Endothelial cell of umbilical vein (primary cell): ENCODE data around the gene SLF2. TPM values are rescaled to one million over a fixed set of nuclear protein-coding genes. Genes with fewer than 3 reads are reported as not detected.

Experiments used
- BruUV-seq: library from RNA; stranded (reverse); fragments of 400-500 nt; replicated peaks from 2 replicates; lab custom pipeline; 2021; lab: Mats Ljungman, UMichigan
- CTCF ChIA-PET: fragments of 300-600, 350-600 bp; sonication (Branson Sonifier 250); formaldehyde crosslinking; loops from one replicate; lab custom pipeline; 2021; ENCODE audit warnings: antibody characterized with exemption, inconsistent platforms; lab: Charles Lee
- POLR2A ChIA-PET: fragments of 300-600, 350-600 bp; sonication (Branson Sonifier 250); formaldehyde crosslinking; loops from one replicate; lab custom pipeline; 2021; ENCODE audit warnings: antibody characterized with exemption, inconsistent platforms; lab: Charles Lee
- DNase-seq: peaks from one replicate; pipeline ENCODE4 v3.0.0-alpha.2; 2011; ENCODE audit warnings: low read depth, low spot score
- FAIRE-seq: peaks from 2 replicates; lab custom pipeline; 2011; peaks lifted over from hg19 to GRCh38; lab: Jason Lieb, UNC
- H2AFZ ChIP-seq: 2 replicates; pipeline ENCODE4 v1.6.0; 2012; ENCODE audit warnings: low read depth, low read length, control low read depth, inconsistent platforms
- H3K27ac ChIP-seq: 2 replicates; pipeline ENCODE4 v1.5.1; 2011; ENCODE audit warnings: low read depth, mild to moderate bottlenecking, control low read depth, low read length, moderate library complexity; ENCODE audit not compliant: insufficient read depth
- H3K27me3 ChIP-seq, 2 experiments: 2 replicates each; pipeline versions ENCODE4 v1.6.0 to v1.6.1; 2011; ENCODE audit warnings: low read length in 2 of 2, mixed read lengths in 1 of 2; ENCODE audit not compliant: control insufficient read depth in 2 of 2, insufficient read depth in 2 of 2
- H3K36me3 ChIP-seq, 2 experiments: 2 replicates in 1 of 2; 3 replicates in 1 of 2; pipeline ENCODE4 v1.5.1; 2011; ENCODE audit warnings: low read length in 2 of 2, mild to moderate bottlenecking in 1 of 2, moderate library complexity in 1 of 2; ENCODE audit not compliant: control insufficient read depth in 2 of 2, insufficient read depth in 2 of 2; ENCODE audit errors: extremely low read depth in 1 of 2
- H3K4me1 ChIP-seq: 3 replicates; pipeline ENCODE4 v1.5.1; 2011; ENCODE audit warnings: mild to moderate bottlenecking, low read length; ENCODE audit not compliant: control insufficient read depth, insufficient read depth; ENCODE audit errors: extremely low read depth
- H3K4me2 ChIP-seq: 2 replicates; pipeline ENCODE4 v1.6.1; 2011; ENCODE audit warnings: low read length, control low read depth, mixed read lengths; ENCODE audit not compliant: insufficient read depth
- H3K4me3 ChIP-seq, 3 experiments: fragments of 200-600 bp in 1 of 3; sonication (generic), shearing (Covaris generic) in 1 of 3; replicated peaks in 1 of 3; 2 replicates each; pipeline ENCODE4 v1.5.1; 2011 to 2016; ENCODE audit warnings: control low read depth in 3 of 3, low read length in 3 of 3, mild to moderate bottlenecking in 2 of 3, inconsistent platforms in 1 of 3, low read depth in 1 of 3, moderate library complexity in 1 of 3; ENCODE audit not compliant: insufficient read depth in 1 of 3
- H3K79me2 ChIP-seq: 2 replicates; pipeline ENCODE4 v1.6.0; 2012; ENCODE audit warnings: low read length, inconsistent platforms; ENCODE audit not compliant: control insufficient read depth, insufficient read depth
- H3K9ac ChIP-seq: replicated peaks from 2 replicates; pipeline ENCODE3; 2011; ENCODE audit warnings: low read length, control low read depth; ENCODE audit not compliant: insufficient read depth; ENCODE audit errors: extremely low read depth
- H3K9me1 ChIP-seq: replicated peaks from 3 replicates; pipeline ENCODE4 v1.6.0; 2011; ENCODE audit warnings: mild to moderate bottlenecking, low read length; ENCODE audit not compliant: control insufficient read depth, insufficient read depth; ENCODE audit errors: extremely low read depth
- H3K9me3 ChIP-seq: replicated peaks from 2 replicates; pipeline ENCODE4 v1.5.1; 2012; ENCODE audit warnings: low read length, inconsistent platforms; ENCODE audit not compliant: control insufficient read depth, insufficient read depth
- H4K20me1 ChIP-seq: replicated peaks from 2 replicates; pipeline ENCODE3; 2011; ENCODE audit warnings: mild to moderate bottlenecking, low read length; ENCODE audit not compliant: control insufficient read depth, insufficient read depth; ENCODE audit errors: extremely low read depth
- EZH2 ChIP-seq: IDR thresholded peaks from 2 replicates; pipeline ENCODE4 v1.6.1; 2012; ENCODE audit warnings: borderline replicate concordance, low read depth, mild to moderate bottlenecking, moderate library complexity, low read length, inconsistent platforms; ENCODE audit not compliant: severe bottlenecking
- FOS ChIP-seq: IDR thresholded peaks from 2 replicates; pipeline ENCODE4 v1.6.1; 2011; ENCODE audit warnings: mild to moderate bottlenecking, low read length, moderate library complexity, borderline replicate concordance; ENCODE audit not compliant: insufficient read depth
- GATA2 ChIP-seq: IDR thresholded peaks from 2 replicates; pipeline ENCODE4 v1.7.0; 2011; ENCODE audit warnings: low read depth, mild to moderate bottlenecking, moderate library complexity, mixed read lengths, low read length; ENCODE audit not compliant: insufficient read length, insufficient read depth
- JUN ChIP-seq: IDR thresholded peaks from 2 replicates; pipeline ENCODE4 v1.6.1; 2011; ENCODE audit warnings: borderline replicate concordance, low read depth; ENCODE audit not compliant: insufficient read length, insufficient read depth
- MYC ChIP-seq: IDR thresholded peaks from one replicate; pipeline ENCODE4 v1.6.1; 2011; ENCODE audit warnings: mild to moderate bottlenecking, low read depth, low read length
- POLR2A ChIP-seq: IDR thresholded peaks from 2 replicates; pipeline ENCODE4 v1.6.1; 2012; ENCODE audit warnings: low read depth, mild to moderate bottlenecking, control low read depth, low read length
- POLR2AphosphoS5 ChIP-seq: IDR thresholded peaks from 2 replicates; pipeline ENCODE4 v1.6.1; 2012; ENCODE audit warnings: low read depth, mild to moderate bottlenecking, control low read depth, low read length, moderate library complexity; ENCODE audit not compliant: insufficient read depth
- dilution Hi-C: fragments of 300-500 bp; cut with MboI; formaldehyde crosslinking; loops from one replicate; pipeline ENCODE4 v1.15.0; 2019; ENCODE audit warnings: low sequenced_read_pairs; ENCODE audit not compliant: extremely low pct_ligation_motif_present
- intact Hi-C: fragments of 100-400 bp; cut with micrococcal nuclease; formaldehyde crosslinking; loops from one replicate; pipeline ENCODE4 v1.10.0; 2022
- polyA plus RNA-seq, 4 experiments: library from polyadenylated mRNA; depleted of rRNA in 3 of 4; stranded (reverse) in 3 of 4; unstranded in 1 of 4; fragments of >200 nt; gene quantifications; 2 replicates each; pipeline versions ENCODE4 v1.2.1 to v1.2.3, GENCODE V29; 2011 to 2012; ENCODE audit warnings: missing spikeins in 1 of 4
- total RNA-seq: library from RNA; stranded (reverse); gene quantifications from 2 replicates; pipeline ENCODE4 v1.2.3, GENCODE V29; 2021
- TF ChIP-seq, protein P1 (sequence below), 2 donors: IDR thresholded peaks; 1 replicate in 1 of 2; 2 replicates in 1 of 2; pipeline ENCODE4 v1.5.1; 2011; ENCODE audit warnings: low read length in 2 of 2, mild to moderate bottlenecking in 2 of 2, moderate library complexity in 2 of 2, control low read depth in 1 of 2, inconsistent platforms in 1 of 2, low read depth in 1 of 2; ENCODE audit not compliant: insufficient read depth in 1 of 2; ENCODE audit errors: extremely low read depth in 1 of 2
- TF ChIP-seq, protein P2 (sequence below): IDR thresholded peaks from 2 replicates; pipeline ENCODE4 v1.6.1; 2011; ENCODE audit not compliant: insufficient read depth, insufficient read length

The SLF2 gene
- total and polyA plus RNA-seq, 2 donors (not counting 3 experiments of a cell fraction or from before 2014, with no cell fraction given) = 7.5 to 35.5 TPM

DNA sequence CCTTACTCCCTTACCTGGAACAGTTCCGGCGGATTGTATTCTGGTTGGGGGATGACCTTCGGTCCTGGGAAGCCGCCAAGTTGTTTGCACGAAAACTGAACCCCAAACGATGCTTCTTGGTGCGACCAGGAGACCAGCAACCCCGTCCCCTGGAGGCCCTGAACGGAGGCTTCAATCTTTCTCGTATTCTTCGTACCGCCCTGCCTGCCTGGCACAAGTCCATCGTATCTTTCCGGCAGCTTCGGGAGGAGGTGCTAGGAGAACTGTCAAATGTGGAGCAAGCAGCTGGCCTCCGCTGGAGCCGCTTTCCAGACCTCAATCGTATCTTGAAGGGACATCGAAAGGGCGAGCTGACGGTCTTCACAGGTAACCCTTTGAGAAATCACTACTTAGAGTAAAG lies 76.3 kb downstream of the SLF2 start:
- H3K9me3 ChIP-seq = no peaks in the 10 kb centered on the region
- DNase-seq (no peak), FAIRE-seq (no peak)
- H3K9me1 ChIP-seq = no peaks in the 10 kb centered on the region
- intact Hi-C loops (no loop called here), dilution Hi-C loops (no loop called here)
- no peaks in the 10 kb centered on the region for H4K20me1 ChIP-seq
- no peak overlapping the region for H3K4me3 ChIP-seq
- no TSS peak for BruUV-seq
- H3K4me2 ChIP-seq = no peak overlapping the region
- H3K79me2 ChIP-seq = peaks cover 30% of the 10 kb centered on the region
- TF ChIP-seq POLR2A (no peak), EZH2 (no peak), GATA2 (no peak), POLR2AphosphoS5 (no peak), FOS (no peak), JUN (no peak), MYC (no peak)
- TF ChIP-seq, protein P1, sequence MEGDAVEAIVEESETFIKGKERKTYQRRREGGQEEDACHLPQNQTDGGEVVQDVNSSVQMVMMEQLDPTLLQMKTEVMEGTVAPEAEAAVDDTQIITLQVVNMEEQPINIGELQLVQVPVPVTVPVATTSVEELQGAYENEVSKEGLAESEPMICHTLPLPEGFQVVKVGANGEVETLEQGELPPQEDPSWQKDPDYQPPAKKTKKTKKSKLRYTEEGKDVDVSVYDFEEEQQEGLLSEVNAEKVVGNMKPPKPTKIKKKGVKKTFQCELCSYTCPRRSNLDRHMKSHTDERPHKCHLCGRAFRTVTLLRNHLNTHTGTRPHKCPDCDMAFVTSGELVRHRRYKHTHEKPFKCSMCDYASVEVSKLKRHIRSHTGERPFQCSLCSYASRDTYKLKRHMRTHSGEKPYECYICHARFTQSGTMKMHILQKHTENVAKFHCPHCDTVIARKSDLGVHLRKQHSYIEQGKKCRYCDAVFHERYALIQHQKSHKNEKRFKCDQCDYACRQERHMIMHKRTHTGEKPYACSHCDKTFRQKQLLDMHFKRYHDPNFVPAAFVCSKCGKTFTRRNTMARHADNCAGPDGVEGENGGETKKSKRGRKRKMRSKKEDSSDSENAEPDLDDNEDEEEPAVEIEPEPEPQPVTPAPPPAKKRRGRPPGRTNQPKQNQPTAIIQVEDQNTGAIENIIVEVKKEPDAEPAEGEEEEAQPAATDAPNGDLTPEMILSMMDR (IDR thresholded peaks at IDR 0.05; ENCODE audit: extremely low read depth in 1 of 2, insufficient read depth in 1 of 2, low read depth in 1 of 2, low read length in 2 of 2) = no peak
- TF ChIP-seq, protein P2, sequence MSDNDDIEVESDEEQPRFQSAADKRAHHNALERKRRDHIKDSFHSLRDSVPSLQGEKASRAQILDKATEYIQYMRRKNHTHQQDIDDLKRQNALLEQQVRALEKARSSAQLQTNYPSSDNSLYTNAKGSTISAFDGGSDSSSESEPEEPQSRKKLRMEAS = no peak
- H2AFZ ChIP-seq = no peak overlapping the region
- H3K9ac ChIP-seq = no peak overlapping the region
- H3K4me1 ChIP-seq = peaks cover 12% of the 10 kb centered on the region
- POLR2A ChIA-PET = no interaction called here
- H3K27ac ChIP-seq = no peak overlapping the region
- H3K36me3 ChIP-seq = peaks cover 3 to 14% of the 10 kb centered on the region in 2 experiments
- H3K27me3 ChIP-seq = no peaks in the 10 kb centered on the region
- CTCF ChIA-PET = interaction anchor here (0.6 to 3.8 kb wide), 3 partner anchors 9 to 30 kb away, joined by 3 to 15 read pairs (median 4); partner anchors contain the start of gene SEMA4G
